BLaER1 treated with 17β-estradiol and CSF1 and Interleukin-3, amounts not matched to agents 10 nM and 100 nM (cell line): Measurements from ENCODE around the gene CMPK2.

Experiments used
- H3K27ac ChIP-seq, 11 experiments: shearing (Covaris generic); formaldehyde crosslinking; 2 replicates each; pipeline ENCODE4 v1.8.1; 2022
- H3K27me3 ChIP-seq, 11 experiments: shearing (Covaris generic); formaldehyde crosslinking; 2 replicates each; pipeline ENCODE4 v1.8.1; 2022
- H3K36me3 ChIP-seq, 11 experiments: shearing (Covaris generic); formaldehyde crosslinking; 2 replicates each; pipeline ENCODE4 v1.8.1; 2022
- H3K4me1 ChIP-seq, 10 experiments: shearing (Covaris generic); formaldehyde crosslinking; 2 replicates each; pipeline ENCODE4 v1.8.1; 2022
- H3K4me2 ChIP-seq, 11 experiments: shearing (Covaris generic); formaldehyde crosslinking; 2 replicates each; pipeline ENCODE4 v1.8.1; 2022
- H3K4me3 ChIP-seq, 10 experiments: shearing (Covaris generic); formaldehyde crosslinking; 2 replicates each; pipeline ENCODE4 v1.8.1; 2022
- H3K9ac ChIP-seq, 11 experiments: shearing (Covaris generic); formaldehyde crosslinking; 2 replicates each; pipeline ENCODE4 v1.8.1; 2022
- H3K9me3 ChIP-seq, 11 experiments: shearing (Covaris generic); formaldehyde crosslinking; replicated peaks in 1 of 11; 2 replicates each; pipeline ENCODE4 v1.8.1; 2022
- H4K20me1 ChIP-seq, 11 experiments: shearing (Covaris generic); formaldehyde crosslinking; 2 replicates each; pipeline ENCODE4 v1.8.1; 2022
- Cebpa-rat ChIP-seq, 11 experiments: shearing (Covaris generic); IDR thresholded peaks; 2 replicates each; pipeline ENCODE4 v1.8.1; 2022

The CMPK2 gene

GRCh38 chr2:6883448-6884122 lies 17.9 kb upstream of the CMPK2 start:
- no peak overlapping the region for H3K27ac ChIP-seq
- no peaks in the 10 kb centered on the region for H4K20me1 ChIP-seq
- H3K9me3 ChIP-seq: no peaks in the 10 kb centered on the region
- no peak overlapping the region for H3K4me3 ChIP-seq
- no peaks in the 10 kb centered on the region for H3K27me3 ChIP-seq
- TF ChIP-seq Cebpa-rat (IDR thresholded peaks at IDR 0.05): no peak
- no peaks in the 10 kb centered on the region for H3K36me3 ChIP-seq
- H3K9ac ChIP-seq: no peak overlapping the region
- peak overlapping the region in 2 of 11 experiments; percentile 41 to 45; a peak in 4 of 22 replicates for H3K4me2 ChIP-seq
- peaks cover 0 to 17% (median 9%) of the 10 kb centered on the region in 10 experiments; a peak in 13 of 20 replicates for H3K4me1 ChIP-seq

- TF ChIP-seq Cebpa-rat (IDR thresholded peaks at IDR 0.05): no peak
- H3K27ac ChIP-seq: no peak overlapping the region
- H3K36me3 ChIP-seq: no peaks in the 10 kb centered on the region
- H3K4me3 ChIP-seq: no peak overlapping the region
- H3K4me1 ChIP-seq: peaks cover 13 to 34% (median 24%) of the 10 kb centered on the region in 10 experiments
- H3K9ac ChIP-seq: no peak overlapping the region
- no peaks in the 10 kb centered on the region for H3K27me3 ChIP-seq
- H3K9me3 ChIP-seq: no peaks in the 10 kb centered on the region
- H4K20me1 ChIP-seq: no peaks in the 10 kb centered on the region; a peak in 1 of 22 replicates
- H3K4me2 ChIP-seq: 0 out of 22 replicates have a peak overlapping the region, but pooled peaks of 1 of the 11 experiments have one; percentile 2
Measured at GRCh38 chr2:6881516-6881915, 15.8 kb upstream of the CMPK2 start.

- H3K27ac ChIP-seq: no peak overlapping the region
- no peaks in the 10 kb centered on the region for H3K9me3 ChIP-seq
- no peak overlapping the region for H3K9ac ChIP-seq
- H3K27me3 ChIP-seq: no peaks in the 10 kb centered on the region
- no peak overlapping the region for H3K4me3 ChIP-seq
- no peak for TF ChIP-seq Cebpa-rat (IDR thresholded peaks at IDR 0.05)
- no peaks in the 10 kb centered on the region; a peak in 1 of 22 replicates for H4K20me1 ChIP-seq
- H3K36me3 ChIP-seq: no peaks in the 10 kb centered on the region
- peaks cover 13 to 34% (median 24%) of the 10 kb centered on the region in 10 experiments for H3K4me1 ChIP-seq
- H3K4me2 ChIP-seq: peak overlapping the region in 2 of 11 experiments; percentile 2 to 13; a peak in 2 of 22 replicates
Measured at GRCh38 chr2:6881046-6881445, 15.3 kb upstream of the CMPK2 start.

- H3K9me3 ChIP-seq: peaks cover 0 to 4% (median 0%) of the 10 kb centered on the region in 11 experiments; a peak in 2 of 22 replicates
- H3K27ac ChIP-seq: peak overlapping the region in 1 of 11 experiments; percentile 33; a peak in 1 of 22 replicates
- peaks cover 13 to 34% (median 24%) of the 10 kb centered on the region in 10 experiments for H3K4me1 ChIP-seq
- no peak for TF ChIP-seq Cebpa-rat (IDR thresholded peaks at IDR 0.05)
- no peaks in the 10 kb centered on the region for H3K27me3 ChIP-seq
- peak overlapping the region in 6 of 11 experiments; percentile 1 to 49 (median 12); a peak in 9 of 22 replicates for H3K4me2 ChIP-seq
- H3K9ac ChIP-seq: no peak overlapping the region
- no peaks in the 10 kb centered on the region for H3K36me3 ChIP-seq
- no peak overlapping the region for H3K4me3 ChIP-seq
- no peaks in the 10 kb centered on the region; a peak in 1 of 22 replicates for H4K20me1 ChIP-seq
Measured at GRCh38 chr2:6880200-6880733, 14.6 kb upstream of the CMPK2 start.

- peaks cover 13 to 34% (median 24%) of the 10 kb centered on the region in 10 experiments for H3K4me1 ChIP-seq
- H4K20me1 ChIP-seq: no peaks in the 10 kb centered on the region; a peak in 1 of 22 replicates
- no peak overlapping the region for H3K9ac ChIP-seq
- TF ChIP-seq Cebpa-rat (IDR thresholded peaks at IDR 0.05): no peak
- no peaks in the 10 kb centered on the region for H3K36me3 ChIP-seq
- no peak overlapping the region for H3K4me3 ChIP-seq
- no peak overlapping the region for H3K27ac ChIP-seq
- no peaks in the 10 kb centered on the region for H3K27me3 ChIP-seq
- peaks cover 0 to 14% (median 3%) of the 10 kb centered on the region in 11 experiments; a peak in 14 of 22 replicates for H3K9me3 ChIP-seq
- H3K4me2 ChIP-seq: peak overlapping the region in 1 of 11 experiments; percentile 16; a peak in 2 of 22 replicates
Measured at GRCh38 chr2:6879011-6879410, 13.3 kb upstream of the CMPK2 start.

- Histone ChIP-seq H3K4me2 (peak overlapping the region in 2 of 11 experiments; percentile 16 to 91; a peak in 2 of 22 replicates), H4K20me1 (no peaks in the 10 kb centered on the region; a peak in 1 of 22 replicates), H3K27ac (no peak overlapping the region), H3K27me3 (no peaks in the 10 kb centered on the region), H3K36me3 (no peaks in the 10 kb centered on the region), H3K4me3 (no peak overlapping the region), H3K9me3 (peaks cover 0 to 17% (median 6%) of the 10 kb centered on the region in 11 experiments; a peak in 14 of 22 replicates), H3K4me1 (peaks cover 13 to 34% (median 21%) of the 10 kb centered on the region in 10 experiments), H3K9ac (no peak overlapping the region)
- no peak for TF ChIP-seq Cebpa-rat (IDR thresholded peaks at IDR 0.05)
Measured at GRCh38 chr2:6878549-6878948, 12.8 kb upstream of the CMPK2 start.

GRCh38 chr2:6877402-6878304 lies 11.9 kb upstream of the CMPK2 start, which contains the start of gene RSAD2:
Gene RSAD2, plus strand, starts transcription at chr2:6877777. Its CDS starts 24 bp downstream, at chr2:6877801.
- peak within 1 kb of the TSS in 8 of 10 experiments; percentile 4 to 43 (median 30); a peak in 14 of 20 replicates for H3K4me3 ChIP-seq
- no peaks in the 10 kb centered on the region; a peak in 1 of 22 replicates for H4K20me1 ChIP-seq
- no peak within 1 kb of the TSS for H3K27ac ChIP-seq
- H3K27me3 ChIP-seq: no peaks in the 10 kb centered on the region
- H3K36me3 ChIP-seq: no peaks in the 10 kb centered on the region
- no peak for TF ChIP-seq Cebpa-rat (IDR thresholded peaks at IDR 0.05)
- peaks cover 14 to 39% (median 23%) of the 10 kb centered on the region in 10 experiments for H3K4me1 ChIP-seq
- peaks cover 0 to 17% (median 6%) of the 10 kb centered on the region in 11 experiments; a peak in 14 of 22 replicates for H3K9me3 ChIP-seq
- H3K4me2 ChIP-seq: peak within 1 kb of the TSS; percentile 67 to 91 (median 74)
- H3K9ac ChIP-seq: peak within 1 kb of the TSS in 6 of 11 experiments; percentile 6 to 37 (median 15); a peak in 6 of 22 replicates

GRCh38 chr2:6876309-6876708 lies 10.6 kb upstream of the CMPK2 start:
- no peak for TF ChIP-seq Cebpa-rat (IDR thresholded peaks at IDR 0.05)
- no peak overlapping the region for H3K4me3 ChIP-seq
- no peak overlapping the region for H3K9ac ChIP-seq
- no peak overlapping the region for H3K27ac ChIP-seq
- H3K36me3 ChIP-seq: no peaks in the 10 kb centered on the region
- H3K4me1 ChIP-seq: peaks cover 14 to 41% (median 28%) of the 10 kb centered on the region in 10 experiments
- peaks cover 0 to 17% (median 6%) of the 10 kb centered on the region in 11 experiments; a peak in 14 of 22 replicates for H3K9me3 ChIP-seq
- no peak overlapping the region for H3K4me2 ChIP-seq
- no peaks in the 10 kb centered on the region for H3K27me3 ChIP-seq
- no peaks in the 10 kb centered on the region; a peak in 1 of 22 replicates for H4K20me1 ChIP-seq
